Measurements from ENCODE around the gene RFX6.

The RFX6 gene

GRCh38 chr6:116894669-116895068 lies 17.6 kb downstream of the RFX6 start:
- no peak for DNase-seq

GRCh38 chr6:116895935-116896334 lies 18.9 kb downstream of the RFX6 start:
- DNase-seq: no peak

- no peak for DNase-seq
Measured at GRCh38 chr6:116902634-116903033, 25.6 kb downstream of the RFX6 start.

- no peak for DNase-seq
Measured at GRCh38 chr6:116922853-116923548, 46.0 kb downstream of the RFX6 start.

- no peak for DNase-seq
Measured at GRCh38 chr6:116924245-116924644, 47.2 kb downstream of the RFX6 start.

GRCh38 chr6:116925088-116925794 lies 48.2 kb downstream of the RFX6 start:
- peak; percentile 15 for DNase-seq

- no peak for DNase-seq
Measured at GRCh38 chr6:116928677-116929076, 51.6 kb downstream of the RFX6 start.

- no peak for DNase-seq
Measured at GRCh38 chr6:116929825-116930224, 52.8 kb downstream of the RFX6 start.

- DNase-seq: no peak
Measured at GRCh38 chr6:116931456-116931855, 54.4 kb downstream of the RFX6 start.

GRCh38 chr6:116932496-116932895 lies 55.5 kb downstream of the RFX6 start:
- DNase-seq: no peak

GRCh38 chr6:116933485-116933884 lies 56.4 kb downstream of the RFX6 start:
- no peak for DNase-seq

- DNase-seq: no peak
Measured at GRCh38 chr6:116938305-116938704, 61.3 kb downstream of the RFX6 start.

GRCh38 chr6:116941727-116942126 lies 64.7 kb downstream of the RFX6 start:
- DNase-seq: no peak

GRCh38 chr6:116945809-116946208 lies 68.8 kb downstream of the RFX6 start:
- no peak for DNase-seq

GRCh38 chr6:116948533-116949304 lies 71.7 kb downstream of the RFX6 start:
- DNase-seq: no peak

- no peak for DNase-seq
Measured at GRCh38 chr6:116949964-116950363, 72.9 kb downstream of the RFX6 start.

GRCh38 chr6:116954335-116954734 lies 77.3 kb downstream of the RFX6 start:
- no peak for DNase-seq

GRCh38 chr6:116954938-116955337 lies 77.9 kb downstream of the RFX6 start:
- no peak for DNase-seq

- DNase-seq: no peak
Measured at GRCh38 chr6:116955773-116956172, 78.7 kb downstream of the RFX6 start.

- no peak for DNase-seq
Measured at GRCh38 chr6:116963972-116964371, 86.9 kb downstream of the RFX6 start.

- DNase-seq: no peak
Measured at GRCh38 chr6:116966675-116967576, 89.9 kb downstream of the RFX6 start.

GRCh38 chr6:116969211-116969863 lies 92.3 kb downstream of the RFX6 start:
- DNase-seq: peak; percentile 27

Measured in fibroblast of skin of scalp (primary cell).